Gastroesophageal sphincter (tissue), 3 donors: ENCODE measurements around the gene CD9.
A peak's percentile ranks its signal among the peaks of the same experiment; 100 is the strongest.

Experiments
- EP300 ChIP-seq: sonication (generic); formaldehyde crosslinking; IDR thresholded peaks from one replicate; pipeline ENCODE4 v1.6.1; 2017; ENCODE audit warnings: antibody characterized with exemption, mild to moderate bottlenecking
- POLR2A ChIP-seq, 2 donors: fragments of 450-650 bp; IDR thresholded peaks; one replicate each; pipeline ENCODE4 v1.6.1; 2017; ENCODE audit warnings: antibody characterized with exemption in 2 of 2, mild to moderate bottlenecking in 2 of 2, moderate library complexity in 1 of 2
- TF ChIP-seq, protein P1 (sequence below), 4 experiments: fragments of 200-600 bp in 2 of 4; fragments of 450-650 bp in 2 of 4; sonication (generic) in 1 of 4; IDR thresholded peaks; one replicate each; pipeline ENCODE4 v1.5.1; 2017 to 2019; ENCODE audit warnings: antibody characterized with exemption in 4 of 4, mild to moderate bottlenecking in 2 of 4, moderate library complexity in 2 of 4

DNA sequence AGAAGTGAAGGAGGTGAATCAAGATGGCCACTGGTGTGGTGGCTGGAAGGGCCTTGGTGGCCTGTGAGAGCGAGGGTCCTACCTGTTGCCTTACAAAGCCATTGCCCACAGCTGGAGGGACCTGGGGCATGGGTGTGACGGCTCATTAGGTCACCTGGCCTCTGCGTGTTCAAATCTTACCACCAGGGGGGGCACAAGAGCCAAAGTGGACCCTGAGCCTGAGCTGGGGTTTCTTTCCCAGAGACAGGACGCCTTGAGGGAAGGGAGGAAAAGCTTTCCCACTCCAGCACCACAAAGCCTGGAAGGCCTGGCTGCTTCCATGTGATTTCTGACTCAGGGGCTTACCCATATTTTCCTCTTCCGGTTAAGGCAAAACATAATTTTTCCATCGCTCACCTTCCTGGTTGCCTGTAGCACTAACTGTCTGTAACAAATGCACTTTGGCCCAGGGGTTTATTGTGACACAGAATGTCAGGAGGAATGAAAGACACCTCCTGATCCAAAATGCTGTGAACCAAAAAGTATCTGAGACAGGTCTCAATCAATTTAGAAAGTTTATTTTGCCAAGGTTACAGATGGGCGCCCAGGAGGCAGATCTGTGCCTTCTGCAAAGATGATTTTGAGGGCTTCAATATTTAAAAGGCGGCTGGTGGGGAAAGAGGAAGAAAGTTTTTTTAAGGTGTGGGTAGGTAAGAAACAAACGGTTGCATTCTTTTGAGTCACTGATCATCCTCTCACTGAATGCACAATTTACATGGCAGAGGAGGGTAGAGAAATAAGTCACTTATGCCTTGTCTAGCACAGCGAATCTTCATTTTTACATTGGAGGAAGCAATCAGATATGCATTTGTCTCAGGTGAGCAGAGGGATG lies 4.3 kb upstream of the CD9 start:
- TF ChIP-seq POLR2A (IDR thresholded peaks at IDR 0.05) (no peak), EP300 (no peak)
- TF ChIP-seq, protein P1, sequence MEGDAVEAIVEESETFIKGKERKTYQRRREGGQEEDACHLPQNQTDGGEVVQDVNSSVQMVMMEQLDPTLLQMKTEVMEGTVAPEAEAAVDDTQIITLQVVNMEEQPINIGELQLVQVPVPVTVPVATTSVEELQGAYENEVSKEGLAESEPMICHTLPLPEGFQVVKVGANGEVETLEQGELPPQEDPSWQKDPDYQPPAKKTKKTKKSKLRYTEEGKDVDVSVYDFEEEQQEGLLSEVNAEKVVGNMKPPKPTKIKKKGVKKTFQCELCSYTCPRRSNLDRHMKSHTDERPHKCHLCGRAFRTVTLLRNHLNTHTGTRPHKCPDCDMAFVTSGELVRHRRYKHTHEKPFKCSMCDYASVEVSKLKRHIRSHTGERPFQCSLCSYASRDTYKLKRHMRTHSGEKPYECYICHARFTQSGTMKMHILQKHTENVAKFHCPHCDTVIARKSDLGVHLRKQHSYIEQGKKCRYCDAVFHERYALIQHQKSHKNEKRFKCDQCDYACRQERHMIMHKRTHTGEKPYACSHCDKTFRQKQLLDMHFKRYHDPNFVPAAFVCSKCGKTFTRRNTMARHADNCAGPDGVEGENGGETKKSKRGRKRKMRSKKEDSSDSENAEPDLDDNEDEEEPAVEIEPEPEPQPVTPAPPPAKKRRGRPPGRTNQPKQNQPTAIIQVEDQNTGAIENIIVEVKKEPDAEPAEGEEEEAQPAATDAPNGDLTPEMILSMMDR (IDR thresholded peaks at IDR 0.05): peak; percentile 91 to 99 (median 97)
